Measurements from ENCODE around the gene SPRING1.

GRCh38 chr12:116689979-116690744, 47.7 kb downstream of the SPRING1 start:
- TF ChIP-seq CTCF (conservative IDR thresholded peaks at IDR 0.05) (no peak), ZFX (IDR thresholded peaks at IDR 0.05) (no peak)
